Mesenchymal stem cell (in vitro differentiated cells and primary cell): ENCODE results near the gene PA2G4.

Source experiments
- DNase-seq: peaks from one replicate; pipeline ENCODE4 v3.0.0-alpha.2; 2013
- H2AFZ ChIP-seq: one replicate; pipeline ENCODE4 v1.6.1; 2013; ENCODE audit warnings: low read depth, mild to moderate bottlenecking, control low read depth, inconsistent platforms, low read length, moderate library complexity
- H2AK5ac ChIP-seq: 2 replicates; pipeline ENCODE4 v1.6.1; 2013; ENCODE audit warnings: low read length, moderate library complexity, mild to moderate bottlenecking, inconsistent platforms; ENCODE audit not compliant: severe bottlenecking
- H2BK120ac ChIP-seq: one replicate; pipeline ENCODE4 v1.6.1; 2013; ENCODE audit warnings: low read depth, mild to moderate bottlenecking, inconsistent platforms, low read length, moderate library complexity
- H2BK12ac ChIP-seq, 2 experiments: one replicate each; pipeline ENCODE4 v1.6.1; 2013; ENCODE audit warnings: inconsistent platforms in 2 of 2, low read length in 2 of 2, mild to moderate bottlenecking in 2 of 2, moderate library complexity in 2 of 2, control low read depth in 1 of 2
- H2BK15ac ChIP-seq: one replicate; pipeline ENCODE4 v1.6.1; 2013; ENCODE audit warnings: mild to moderate bottlenecking, low read depth, inconsistent platforms; ENCODE audit not compliant: poor library complexity, severe bottlenecking
- H2BK5ac ChIP-seq: 2 replicates; pipeline ENCODE4 v1.6.1; 2013; ENCODE audit warnings: low read depth, mild to moderate bottlenecking, low read length, control low read depth, inconsistent platforms; ENCODE audit not compliant: poor library complexity, severe bottlenecking
- H3K14ac ChIP-seq, 2 experiments: one replicate each; pipeline ENCODE4 v1.6.1; 2013; ENCODE audit warnings: inconsistent platforms in 2 of 2, low read length in 2 of 2, control low read depth in 1 of 2, mild to moderate bottlenecking in 1 of 2, moderate library complexity in 1 of 2
- H3K18ac ChIP-seq, 2 experiments: one replicate each; pipeline ENCODE4 v1.6.1; 2013; ENCODE audit warnings: inconsistent platforms in 2 of 2, low read length in 2 of 2, control low read depth in 1 of 2, low read depth in 1 of 2, mild to moderate bottlenecking in 1 of 2
- H3K23ac ChIP-seq, 2 experiments: one replicate each; pipeline ENCODE4 v1.6.1; 2013; ENCODE audit warnings: inconsistent platforms in 2 of 2, low read length in 2 of 2, mild to moderate bottlenecking in 2 of 2, moderate library complexity in 2 of 2, control low read depth in 1 of 2
- H3K27ac ChIP-seq: 2 replicates; pipeline ENCODE4 v1.5.1; 2013; ENCODE audit warnings: mild to moderate bottlenecking, moderate library complexity, low read length, control low read depth, inconsistent platforms; ENCODE audit not compliant: poor library complexity, severe bottlenecking
- H3K27me3 ChIP-seq, 2 experiments: 2 replicates each; pipeline versions ENCODE4 v1.6.1 to v1.7.0; 2013; ENCODE audit warnings: low read length in 2 of 2, mild to moderate bottlenecking in 2 of 2, moderate library complexity in 2 of 2, control low read depth in 1 of 2, inconsistent platforms in 1 of 2; ENCODE audit not compliant: control insufficient read depth in 1 of 2, insufficient read depth in 1 of 2
- H3K36me3 ChIP-seq, 2 experiments: 2 replicates each; pipeline versions ENCODE4 v1.6.1 to v1.7.0; 2013; ENCODE audit warnings: low read length in 2 of 2, control low read depth in 1 of 2, inconsistent platforms in 1 of 2, low read depth in 1 of 2, mild to moderate bottlenecking in 1 of 2; ENCODE audit not compliant: insufficient read depth in 2 of 2, control insufficient read depth in 1 of 2
- H3K4ac ChIP-seq, 2 experiments: one replicate each; pipeline ENCODE4 v1.6.1; 2013; ENCODE audit warnings: inconsistent platforms in 2 of 2, low read length in 2 of 2, mild to moderate bottlenecking in 2 of 2, moderate library complexity in 2 of 2, control low read depth in 1 of 2, low read depth in 1 of 2
- H3K4me1 ChIP-seq: 2 replicates; pipeline ENCODE4 v1.6.1; 2013; ENCODE audit warnings: low read depth, low read length, control low read depth; ENCODE audit not compliant: control insufficient read depth, insufficient read depth
- H3K4me2 ChIP-seq: 2 replicates; pipeline ENCODE4 v1.6.1; 2013; ENCODE audit warnings: low read length, mild to moderate bottlenecking, inconsistent platforms; ENCODE audit not compliant: poor library complexity, severe bottlenecking
- H3K4me3 ChIP-seq, 2 experiments: 2 replicates each; pipeline versions ENCODE4 v1.5.1 to v1.7.0; 2013; ENCODE audit warnings: low read length in 2 of 2, mild to moderate bottlenecking in 2 of 2, control low read depth in 1 of 2, low read depth in 1 of 2; ENCODE audit not compliant: insufficient read depth in 1 of 2
- H3K79me1 ChIP-seq: replicated peaks from 2 replicates; pipeline ENCODE4 v1.6.1; 2013; ENCODE audit warnings: mild to moderate bottlenecking, control low read depth, low read length, inconsistent platforms; ENCODE audit not compliant: poor library complexity, severe bottlenecking
- H3K9ac ChIP-seq: 2 replicates; pipeline ENCODE4 v1.7.0; 2013; ENCODE audit warnings: mild to moderate bottlenecking, low read length, moderate library complexity
- H3K9me3 ChIP-seq: 2 replicates; pipeline ENCODE4 v1.7.0; 2013; ENCODE audit warnings: mild to moderate bottlenecking, low read length; ENCODE audit not compliant: control insufficient read depth
- H4K8ac ChIP-seq: one replicate; pipeline ENCODE4 v1.6.1; 2013; ENCODE audit warnings: inconsistent platforms, mild to moderate bottlenecking, low read length, moderate library complexity
- H4K91ac ChIP-seq: one replicate; pipeline ENCODE4 v1.6.1; 2013; ENCODE audit warnings: mild to moderate bottlenecking, low read length, inconsistent platforms
- WGBS: methylation state at CpG from one replicate; pipeline ENCODE4 v1.1.7; 2013; ENCODE audit warnings: mixed read lengths; 5-methylcytosine and 5-hydroxymethylcytosine counted together

PA2G4 gene

GRCh38 chr12:56086096-56086495 is 18.3 kb upstream of the PA2G4 start:
- Histone ChIP-seq H3K9ac (no peak overlapping the region), H4K8ac (no peak overlapping the region), H3K4me3 (no peak overlapping the region), H2BK12ac (no peak overlapping the region), H3K4me1 (no peaks in the 10 kb centered on the region), H4K91ac (no peak overlapping the region), H3K18ac (no peak overlapping the region), H3K4me2 (no peak overlapping the region), H2AK5ac (no peak overlapping the region), H2BK5ac (no peak overlapping the region), H3K27me3 (peaks cover 21 to 27% of the 10 kb centered on the region in 2 experiments), H3K14ac (no peak overlapping the region), H3K36me3 (no peaks in the 10 kb centered on the region), H3K23ac (no peak overlapping the region), H3K4ac (no peak overlapping the region), H3K9me3 (no peaks in the 10 kb centered on the region), H2BK120ac (no peak overlapping the region), H3K79me1 (no peaks in the 10 kb centered on the region), H3K27ac (no peak overlapping the region), H2BK15ac (no peak overlapping the region), H2AFZ (no peak overlapping the region)
- no peak for DNase-seq
- WGBS: no CpG with 5 or more reads among the region's 3 CpGs

- Histone ChIP-seq H3K4me2 (no peak overlapping the region), H4K91ac (no peak overlapping the region), H2AK5ac (no peak overlapping the region), H3K14ac (no peak overlapping the region), H2BK5ac (no peak overlapping the region), H4K8ac (no peak overlapping the region), H3K9ac (no peak overlapping the region), H2BK12ac (no peak overlapping the region), H3K9me3 (no peaks in the 10 kb centered on the region), H3K79me1 (no peaks in the 10 kb centered on the region), H3K4me1 (no peaks in the 10 kb centered on the region), H2AFZ (no peak overlapping the region), H2BK15ac (no peak overlapping the region), H3K36me3 (no peaks in the 10 kb centered on the region), H2BK120ac (no peak overlapping the region), H3K4me3 (no peak overlapping the region), H3K23ac (no peak overlapping the region), H3K4ac (no peak overlapping the region), H3K18ac (no peak overlapping the region), H3K27ac (no peak overlapping the region), H3K27me3 (peaks cover 21 to 22% of the 10 kb centered on the region in 2 experiments)
- DNase-seq: no peak
- WGBS: 92% methylated on average over 6 of the region's 6 CpGs
Observed at GRCh38 chr12:56086608-56087007, 17.8 kb upstream of the PA2G4 start.

GRCh38 chr12:56087220-56087619 is 17.1 kb upstream of the PA2G4 start:
- no peak overlapping the region for H2AFZ ChIP-seq
- H3K18ac ChIP-seq: no peak overlapping the region
- H2BK120ac ChIP-seq: no peak overlapping the region
- 94% methylated on average over 6 of the region's 6 CpGs for WGBS
- peaks cover 16 to 18% of the 10 kb centered on the region in 2 experiments for H3K27me3 ChIP-seq
- H4K8ac ChIP-seq: no peak overlapping the region
- H3K4me3 ChIP-seq: no peak overlapping the region
- H3K9ac ChIP-seq: no peak overlapping the region
- H2BK15ac ChIP-seq: no peak overlapping the region
- no peak overlapping the region for H3K23ac ChIP-seq
- H3K14ac ChIP-seq: no peak overlapping the region
- H2BK12ac ChIP-seq: no peak overlapping the region
- H2BK5ac ChIP-seq: no peak overlapping the region
- H3K36me3 ChIP-seq: no peaks in the 10 kb centered on the region
- no peak for DNase-seq
- H3K27ac ChIP-seq: no peak overlapping the region
- no peaks in the 10 kb centered on the region for H3K79me1 ChIP-seq
- no peak overlapping the region for H3K4ac ChIP-seq
- H3K4me1 ChIP-seq: no peaks in the 10 kb centered on the region
- no peaks in the 10 kb centered on the region for H3K9me3 ChIP-seq
- no peak overlapping the region for H3K4me2 ChIP-seq
- H2AK5ac ChIP-seq: no peak overlapping the region
- H4K91ac ChIP-seq: no peak overlapping the region

GRCh38 chr12:56097738-56098137 is 6.6 kb upstream of the PA2G4 start:
- H3K79me1 ChIP-seq: no peaks in the 10 kb centered on the region
- H3K27me3 ChIP-seq: peaks cover 21 to 44% of the 10 kb centered on the region in 2 experiments
- H3K4me3 ChIP-seq: no peak overlapping the region
- H3K9me3 ChIP-seq: peaks cover 6% of the 10 kb centered on the region
- H3K27ac ChIP-seq: no peak overlapping the region
- no peak overlapping the region for H3K9ac ChIP-seq
- H3K23ac ChIP-seq: no peak overlapping the region
- H2BK12ac ChIP-seq: no peak overlapping the region
- H3K4me1 ChIP-seq: no peaks in the 10 kb centered on the region
- no peak overlapping the region for H3K4me2 ChIP-seq
- H4K91ac ChIP-seq: no peak overlapping the region
- H3K4ac ChIP-seq: no peak overlapping the region
- peaks cover 0 to 5% of the 10 kb centered on the region in 2 experiments for H3K36me3 ChIP-seq
- H2BK120ac ChIP-seq: no peak overlapping the region
- no peak overlapping the region for H2BK15ac ChIP-seq
- no peak overlapping the region for H2AK5ac ChIP-seq
- H3K14ac ChIP-seq: no peak overlapping the region
- H2AFZ ChIP-seq: no peak overlapping the region
- H4K8ac ChIP-seq: no peak overlapping the region
- no peak overlapping the region for H2BK5ac ChIP-seq
- DNase-seq: no peak
- H3K18ac ChIP-seq: no peak overlapping the region
- 90% methylated on average over 6 of the region's 6 CpGs for WGBS
